Measurements from ENCODE around the gene NPHS1. TPM values are rescaled to one million over a fixed set of nuclear protein-coding genes. Genes with fewer than 3 reads are reported as not detected.
A peak's percentile ranks its signal among the peaks of the same experiment; 100 is the strongest.

The NPHS1 gene
- total and polyA plus RNA-seq, 3 donors from 2014 or later, result 1.8 to 3.8 (median 2.7) TPM

DNA sequence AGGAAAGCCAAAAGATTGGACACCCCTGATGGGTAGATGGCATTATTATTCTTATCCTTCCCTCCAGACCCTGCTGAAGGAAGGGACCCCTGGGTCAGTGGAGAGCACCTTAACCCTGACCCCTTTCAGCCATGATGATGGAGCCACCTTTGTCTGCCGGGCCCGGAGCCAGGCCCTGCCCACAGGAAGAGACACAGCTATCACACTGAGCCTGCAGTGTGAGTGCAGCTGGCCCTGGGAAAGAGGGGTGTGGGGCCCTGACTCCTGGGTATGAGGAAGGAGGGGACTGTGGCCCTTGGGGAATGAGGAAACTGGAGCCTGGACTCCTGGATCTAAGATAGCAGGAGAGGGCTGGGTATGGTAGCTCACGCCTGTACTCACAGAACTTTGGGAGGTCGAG lies 7.1 kb upstream of the NPHS1 start:
- H3K4me3 ChIP-seq, result no peak overlapping the region
- 75 to 89% methylated on average over 4 of the region's 4 CpGs for WGBS, 2 donors
- no peaks in the 10 kb centered on the region for H3K9me3 ChIP-seq
- intact Hi-C loops (cut with DNase I; ENCODE audit: low total_unique reads), result no loop called here
- no peak for DNase-seq
- H3K27me3 ChIP-seq, result no peaks in the 10 kb centered on the region
- peaks cover 3% of the 10 kb centered on the region for H3K4me1 ChIP-seq
- H3K36me3 ChIP-seq (ENCODE audit: low read depth, missing control alignments), result no peaks in the 10 kb centered on the region
- H3K27ac ChIP-seq, result no peak overlapping the region
- TF ChIP-seq, protein P1, sequence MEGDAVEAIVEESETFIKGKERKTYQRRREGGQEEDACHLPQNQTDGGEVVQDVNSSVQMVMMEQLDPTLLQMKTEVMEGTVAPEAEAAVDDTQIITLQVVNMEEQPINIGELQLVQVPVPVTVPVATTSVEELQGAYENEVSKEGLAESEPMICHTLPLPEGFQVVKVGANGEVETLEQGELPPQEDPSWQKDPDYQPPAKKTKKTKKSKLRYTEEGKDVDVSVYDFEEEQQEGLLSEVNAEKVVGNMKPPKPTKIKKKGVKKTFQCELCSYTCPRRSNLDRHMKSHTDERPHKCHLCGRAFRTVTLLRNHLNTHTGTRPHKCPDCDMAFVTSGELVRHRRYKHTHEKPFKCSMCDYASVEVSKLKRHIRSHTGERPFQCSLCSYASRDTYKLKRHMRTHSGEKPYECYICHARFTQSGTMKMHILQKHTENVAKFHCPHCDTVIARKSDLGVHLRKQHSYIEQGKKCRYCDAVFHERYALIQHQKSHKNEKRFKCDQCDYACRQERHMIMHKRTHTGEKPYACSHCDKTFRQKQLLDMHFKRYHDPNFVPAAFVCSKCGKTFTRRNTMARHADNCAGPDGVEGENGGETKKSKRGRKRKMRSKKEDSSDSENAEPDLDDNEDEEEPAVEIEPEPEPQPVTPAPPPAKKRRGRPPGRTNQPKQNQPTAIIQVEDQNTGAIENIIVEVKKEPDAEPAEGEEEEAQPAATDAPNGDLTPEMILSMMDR (IDR thresholded peaks at IDR 0.05), result no peak
- TF ChIP-seq POLR2A (IDR thresholded peaks at IDR 0.05), result no peak

DNA sequence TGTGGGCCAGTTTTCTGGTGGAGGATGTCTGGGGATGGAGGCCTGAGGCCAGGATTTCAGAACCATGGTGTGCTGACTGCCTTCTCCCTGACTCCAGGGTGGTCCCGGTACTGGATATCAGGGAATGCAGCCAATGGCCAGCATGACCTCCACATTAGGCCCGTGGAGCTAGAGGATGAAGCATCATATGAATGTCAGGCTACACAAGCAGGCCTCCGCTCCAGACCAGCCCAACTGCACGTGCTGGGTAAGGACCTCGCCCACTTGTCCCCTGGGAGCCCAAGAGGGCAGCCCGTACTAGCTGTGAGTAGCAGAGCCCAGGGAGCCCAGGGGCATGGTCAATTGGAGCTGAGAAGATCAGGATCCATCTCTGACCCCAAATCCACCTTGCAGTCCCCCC lies 6.0 kb upstream of the NPHS1 start:
- no peak for TF ChIP-seq POLR2A (IDR thresholded peaks at IDR 0.05)
- TF ChIP-seq, protein P1 (IDR thresholded peaks at IDR 0.05), result no peak
- DNase-seq, result no peak
- Histone ChIP-seq H3K4me3 (no peak overlapping the region), H3K27me3 (no peaks in the 10 kb centered on the region), H3K4me1 (peaks cover 3% of the 10 kb centered on the region), H3K36me3 (ENCODE audit: low read depth, missing control alignments) (no peaks in the 10 kb centered on the region), H3K9me3 (no peaks in the 10 kb centered on the region), H3K27ac (no peak overlapping the region)
- WGBS, 2 donors, result 79% methylated on average over 6 of the region's 6 CpGs; no CpG with 5 or more reads in 1 of the 2 donors
- intact Hi-C loops (cut with DNase I; ENCODE audit: low total_unique reads), result no loop called here

DNA sequence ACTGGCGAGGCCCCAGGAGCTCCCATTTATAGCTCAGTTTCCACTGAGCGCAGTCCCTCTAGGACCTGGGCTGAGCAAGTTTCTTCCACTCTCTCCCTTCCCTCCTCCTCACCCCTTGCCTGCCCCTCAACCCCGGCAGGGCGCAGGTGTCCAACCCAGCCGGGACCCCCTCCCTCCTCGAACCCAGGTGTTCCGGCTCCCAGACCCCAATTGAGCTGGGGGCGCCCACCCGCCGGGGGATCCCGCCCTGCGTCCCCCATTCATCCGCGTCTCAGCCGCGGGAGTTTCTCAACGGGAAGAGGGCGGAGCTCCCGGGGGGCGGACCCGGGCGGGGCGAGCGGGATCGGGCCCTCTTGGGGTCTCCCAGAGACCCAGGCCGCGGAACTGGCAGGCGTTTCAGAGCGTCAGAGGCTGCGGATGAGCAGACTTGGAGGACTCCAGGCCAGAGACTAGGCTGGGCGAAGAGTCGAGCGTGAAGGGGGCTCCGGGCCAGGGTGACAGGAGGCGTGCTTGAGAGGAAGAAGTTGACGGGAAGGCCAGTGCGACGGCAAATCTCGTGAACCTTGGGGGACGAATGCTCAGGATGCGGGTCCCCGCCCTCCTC lies 4.3 kb upstream of the NPHS1 start, which contains the start of gene KIRREL2:
TSS of gene KIRREL2 (plus strand) at position 366 of the 604 bp plus-strand sequence. CDS start at position 575, 209 bp downstream.
- H3K36me3 ChIP-seq (ENCODE audit: low read depth, missing control alignments), result no peaks in the 10 kb centered on the region
- WGBS, 2 donors, result 1% methylated on average over 18 to 42 of the region's 42 CpGs
- no peak for TF ChIP-seq POLR2A (IDR thresholded peaks at IDR 0.05)
- TF ChIP-seq, protein P1 (IDR thresholded peaks at IDR 0.05), result no peak

DNA sequence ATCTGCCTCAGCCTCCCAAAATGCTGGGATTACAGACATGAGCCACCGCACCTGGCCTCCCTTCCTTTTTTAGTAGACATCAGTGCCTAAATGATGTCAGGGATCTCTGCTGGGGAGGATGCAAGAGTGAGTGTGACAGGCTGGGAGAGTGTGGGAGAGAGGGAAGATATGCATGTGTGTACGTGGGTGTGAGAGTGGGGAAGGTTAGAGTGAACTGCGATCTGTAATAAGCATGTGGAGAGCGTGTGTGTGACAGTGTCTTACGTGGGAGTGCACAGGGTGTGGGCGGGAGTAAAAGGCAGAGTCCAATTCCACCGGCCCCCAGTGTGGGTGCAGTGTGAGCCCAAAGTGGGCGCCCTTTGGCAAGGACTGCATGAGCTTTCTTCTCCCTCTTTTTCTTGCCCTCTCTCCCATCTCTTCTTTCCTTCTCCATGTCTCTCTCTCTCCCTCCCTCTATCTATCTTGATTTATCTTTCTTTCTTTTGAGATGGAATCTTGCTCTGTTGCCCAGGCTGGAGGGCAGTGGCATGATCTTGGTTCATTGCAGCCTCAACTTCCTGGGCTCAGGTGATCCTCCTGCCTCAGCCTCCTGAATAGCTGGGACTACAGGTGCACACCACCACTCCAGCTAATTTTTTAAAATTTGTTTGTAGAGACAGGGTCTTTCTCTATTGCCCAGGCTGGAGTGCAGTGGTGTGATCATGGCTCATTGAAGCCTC lies 893 bp upstream of the NPHS1 start:
- Histone ChIP-seq H3K4me3 (no peak overlapping the region), H3K27ac (no peak overlapping the region), H3K36me3 (ENCODE audit: low read depth, missing control alignments) (no peaks in the 10 kb centered on the region), H3K4me1 (peaks cover 3% of the 10 kb centered on the region), H3K27me3 (no peaks in the 10 kb centered on the region), H3K9me3 (no peaks in the 10 kb centered on the region)
- 30 to 42% methylated on average over 8 of the region's 8 CpGs for WGBS, 2 donors
- intact Hi-C loops (cut with DNase I; ENCODE audit: low total_unique reads), result no loop called here
- TF ChIP-seq POLR2A (IDR thresholded peaks at IDR 0.05), result no peak
- no peak for DNase-seq

More for the DNA sequence above, 4.3 kb upstream of the NPHS1 start, which contains the start of gene KIRREL2:
- Histone ChIP-seq H3K4me1 (peaks cover 3% of the 10 kb centered on the region), H3K9me3 (no peaks in the 10 kb centered on the region), H3K4me3 (peak within 1 kb of the TSS; percentile 6 to 42), H3K27ac (no peak within 1 kb of the TSS), H3K27me3 (no peaks in the 10 kb centered on the region)
- intact Hi-C loops (cut with DNase I; ENCODE audit: low total_unique reads), result no loop called here
- DNase-seq, result no peak

DNA sequence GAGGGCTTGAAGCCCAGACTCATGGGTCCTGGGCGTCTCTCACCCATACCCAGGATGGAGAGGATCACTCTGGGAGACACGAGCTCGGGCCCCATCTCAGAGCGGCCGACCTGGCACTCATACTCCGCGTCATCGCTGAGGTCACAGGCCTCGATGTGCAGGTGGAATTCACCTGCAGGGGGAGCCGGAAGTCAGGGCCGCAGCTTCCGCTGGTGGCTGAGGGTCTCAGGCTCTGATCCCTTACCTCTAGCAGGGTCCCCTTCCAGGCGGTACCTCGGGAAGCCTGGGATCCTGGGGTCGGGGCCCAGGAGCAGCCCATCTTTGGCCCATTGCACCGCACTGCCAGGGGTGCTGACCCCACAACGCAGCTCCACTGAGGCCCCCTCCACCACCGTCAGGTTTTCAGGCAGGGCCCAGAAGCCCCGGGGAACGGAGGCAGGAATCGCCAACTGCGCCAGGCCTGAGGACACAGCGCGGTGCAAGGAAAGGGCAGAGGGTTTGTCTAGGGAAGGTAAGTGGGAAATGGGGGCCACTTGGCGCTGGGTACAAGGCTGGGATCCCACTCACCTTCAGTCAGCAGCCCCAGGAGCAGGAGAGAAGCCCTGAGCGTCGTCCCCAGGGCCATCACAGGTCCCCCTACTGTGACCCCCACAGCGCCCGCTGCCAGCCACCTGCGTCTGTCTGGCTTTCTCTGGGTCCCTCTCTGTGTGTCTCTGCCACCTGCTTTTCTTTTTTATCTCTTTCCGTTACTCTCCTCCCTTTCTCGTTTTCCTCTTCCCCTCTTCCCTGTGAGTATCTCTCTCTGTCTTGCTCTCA lies 883 bp downstream of the NPHS1 start:
- Histone ChIP-seq H3K27me3 (no peaks in the 10 kb centered on the region), H3K9me3 (no peaks in the 10 kb centered on the region), H3K36me3 (ENCODE audit: low read depth, missing control alignments) (no peaks in the 10 kb centered on the region), H3K27ac (no peak overlapping the region), H3K4me1 (no peaks in the 10 kb centered on the region), H3K4me3 (no peak overlapping the region)
- TF ChIP-seq, protein P1 (IDR thresholded peaks at IDR 0.05), result no peak
- no peak for TF ChIP-seq POLR2A (IDR thresholded peaks at IDR 0.05)
- no peak for DNase-seq
- WGBS, 2 donors, result 57 to 70% methylated on average over 16 to 31 of the region's 32 CpGs
- intact Hi-C loops (cut with DNase I; ENCODE audit: low total_unique reads), result no loop called here

Data from testis (tissue), 3 donors.